Neuronal stem cell (in vitro differentiated cells): Measurements from ENCODE around the gene FAM83F.
A peak's percentile ranks its signal among the peaks of the same experiment; 100 is the strongest.

Experiments used
- DNase-seq: peaks from one replicate; pipeline ENCODE4 v3.0.0-alpha.2; 2013; ENCODE audit warnings: low spot score
- H2AFZ ChIP-seq: one replicate; pipeline ENCODE4 v1.6.1; 2013; ENCODE audit warnings: mild to moderate bottlenecking, low read length, inconsistent platforms
- H2AK5ac ChIP-seq: 2 replicates; pipeline ENCODE4 v1.6.1; 2013; ENCODE audit warnings: low read depth, mild to moderate bottlenecking, inconsistent platforms, low read length, moderate library complexity, mixed read lengths
- H2BK120ac ChIP-seq: 2 replicates; pipeline ENCODE4 v1.6.1; 2013; ENCODE audit warnings: low read depth, mild to moderate bottlenecking, inconsistent platforms, low read length, moderate library complexity, mixed read lengths
- H2BK12ac ChIP-seq: one replicate; pipeline ENCODE4 v1.6.1; 2013; ENCODE audit warnings: low read length, inconsistent platforms
- H2BK15ac ChIP-seq: 2 replicates; pipeline ENCODE4 v1.6.1; 2013; ENCODE audit warnings: mild to moderate bottlenecking, low read length, inconsistent platforms, mixed read lengths
- H2BK5ac ChIP-seq: one replicate; pipeline ENCODE4 v1.6.1; 2013; ENCODE audit warnings: inconsistent platforms, mild to moderate bottlenecking, low read length, moderate library complexity
- H3K14ac ChIP-seq: one replicate; pipeline ENCODE4 v1.6.1; 2013; ENCODE audit warnings: low read length, inconsistent platforms
- H3K18ac ChIP-seq: 2 replicates; pipeline ENCODE4 v1.6.1; 2013; ENCODE audit warnings: low read length, inconsistent platforms
- H3K23ac ChIP-seq: 2 replicates; pipeline ENCODE4 v1.6.1; 2013; ENCODE audit warnings: low read depth, mild to moderate bottlenecking, mixed read lengths, low read length, inconsistent platforms; ENCODE audit not compliant: poor library complexity
- H3K27ac ChIP-seq: replicated peaks from 3 replicates; pipeline ENCODE4 v1.5.1; 2013; ENCODE audit warnings: low read length, inconsistent platforms
- H3K27me3 ChIP-seq, 3 experiments: 2 replicates each; pipeline ENCODE4 v1.6.1; 2013; ENCODE audit warnings: low read length in 3 of 3, mild to moderate bottlenecking in 2 of 3, inconsistent platforms in 1 of 3, low read depth in 1 of 3, mixed read lengths in 1 of 3, moderate library complexity in 1 of 3; ENCODE audit not compliant: control insufficient read depth in 3 of 3, insufficient read depth in 3 of 3
- H3K36me3 ChIP-seq, 2 donors: replicated peaks in 1 of 2; 2 replicates each; pipeline ENCODE4 v1.6.1; 2013; ENCODE audit warnings: low read length in 2 of 2; ENCODE audit not compliant: control insufficient read depth in 2 of 2, insufficient read depth in 2 of 2
- H3K4ac ChIP-seq: 2 replicates; pipeline ENCODE4 v1.6.1; 2013; ENCODE audit warnings: inconsistent platforms, mild to moderate bottlenecking, low read length, moderate library complexity
- H3K4me1 ChIP-seq, 2 donors: 1 replicate in 1 of 2; 2 replicates in 1 of 2; pipeline ENCODE4 v1.6.1; 2013; ENCODE audit warnings: low read length in 2 of 2, low read depth in 1 of 2; ENCODE audit not compliant: control insufficient read depth in 2 of 2, insufficient read depth in 1 of 2
- H3K4me2 ChIP-seq: one replicate; pipeline ENCODE4 v1.6.1; 2013; ENCODE audit warnings: mild to moderate bottlenecking, low read length, inconsistent platforms; ENCODE audit not compliant: insufficient read depth, poor library complexity, severe bottlenecking
- H3K4me3 ChIP-seq, 2 donors: 2 replicates each; pipeline ENCODE4 v1.5.1; 2013; ENCODE audit warnings: low read length in 2 of 2, mild to moderate bottlenecking in 2 of 2, inconsistent platforms in 1 of 2, moderate library complexity in 1 of 2
- H3K79me1 ChIP-seq: one replicate; pipeline ENCODE4 v1.6.1; 2013; ENCODE audit warnings: low read depth, mild to moderate bottlenecking, inconsistent platforms, low read length, moderate library complexity
- H3K9ac ChIP-seq: one replicate; pipeline ENCODE4 v1.6.1; 2013; ENCODE audit warnings: mild to moderate bottlenecking, low read depth, low read length, inconsistent platforms; ENCODE audit not compliant: poor library complexity
- H3K9me3 ChIP-seq, 2 donors: replicated peaks in 1 of 2; 2 replicates each; pipeline versions ENCODE3 to v1.6.1; 2013; ENCODE audit warnings: low read length in 2 of 2, mild to moderate bottlenecking in 2 of 2, inconsistent platforms in 1 of 2, low read depth in 1 of 2, mixed read lengths in 1 of 2, moderate library complexity in 1 of 2; ENCODE audit not compliant: control insufficient read depth in 2 of 2, insufficient read depth in 1 of 2
- H4K8ac ChIP-seq: one replicate; pipeline ENCODE4 v1.6.1; 2013; ENCODE audit warnings: low read depth, mild to moderate bottlenecking, inconsistent platforms, low read length, moderate library complexity
- H4K91ac ChIP-seq: one replicate; pipeline ENCODE4 v1.6.1; 2013; ENCODE audit warnings: low read length, low read depth, mild to moderate bottlenecking, inconsistent platforms; ENCODE audit not compliant: poor library complexity
- WGBS, 2 donors: extraction: QIAGEN DNeasy Blood & Tissue Kit; methylation state at CpG; one replicate each; pipeline ENCODE4 v1.1.7; 2013; ENCODE audit warnings: missing lambda C conversion rate in 2 of 2, mixed read lengths in 1 of 2; ENCODE audit not compliant: insufficient read length in 2 of 2, insufficient replicate concordance in 1 of 2; ENCODE audit errors: extremely low coverage in 2 of 2; 5-methylcytosine and 5-hydroxymethylcytosine counted together

The FAM83F gene

GRCh38 chr22:40029189-40029890, 34.6 kb downstream of the FAM83F start:
- H3K4me2 ChIP-seq, result no peak overlapping the region
- no peaks in the 10 kb centered on the region for H3K36me3 ChIP-seq
- no peak overlapping the region for H2AFZ ChIP-seq
- H2AK5ac ChIP-seq, result peak overlapping the region; percentile 50
- peak overlapping the region; percentile 27 for H3K18ac ChIP-seq
- H3K9me3 ChIP-seq, result no peaks in the 10 kb centered on the region
- H3K79me1 ChIP-seq, result no peaks in the 10 kb centered on the region
- no peak overlapping the region for H2BK12ac ChIP-seq
- no peak overlapping the region for H2BK5ac ChIP-seq
- H3K14ac ChIP-seq, result peak overlapping the region; percentile 60
- H3K9ac ChIP-seq, result no peak overlapping the region
- peak overlapping the region; percentile 93 for H4K8ac ChIP-seq
- peak overlapping the region in 1 of 2 donors; percentile 24 for H3K4me3 ChIP-seq
- DNase-seq, result no peak
- WGBS, 2 donors, result no CpG with 5 or more reads among the region's 19 CpGs
- no peak overlapping the region for H3K27ac ChIP-seq
- H3K23ac ChIP-seq, result peak overlapping the region; percentile 44
- H3K4ac ChIP-seq, result peak overlapping the region; percentile 38
- H4K91ac ChIP-seq, result no peak overlapping the region
- H2BK15ac ChIP-seq, result no peak overlapping the region
- peaks cover 0 to 41% (median 0%) of the 10 kb centered on the region in 3 experiments for H3K27me3 ChIP-seq
- H3K4me1 ChIP-seq, result peaks cover 2 to 8% of the 10 kb centered on the region in 2 donors
- no peak overlapping the region for H2BK120ac ChIP-seq

- peak overlapping the region; percentile 29 for H2AK5ac ChIP-seq
- H3K14ac ChIP-seq, result no peak overlapping the region
- no peak overlapping the region for H3K4me2 ChIP-seq
- WGBS, 2 donors, result no CpG with 5 or more reads among the region's 13 CpGs
- H3K4me1 ChIP-seq, result peaks cover 2 to 7% of the 10 kb centered on the region in 2 donors
- peak overlapping the region; percentile 45 for H3K18ac ChIP-seq
- DNase-seq, result no peak
- H3K79me1 ChIP-seq, result no peaks in the 10 kb centered on the region
- H3K4me3 ChIP-seq, result no peak overlapping the region
- no peak overlapping the region for H4K8ac ChIP-seq
- no peak overlapping the region for H3K4ac ChIP-seq
- H2BK15ac ChIP-seq, result peak overlapping the region; percentile 33
- H3K23ac ChIP-seq, result no peak overlapping the region
- no peaks in the 10 kb centered on the region for H3K36me3 ChIP-seq
- no peak overlapping the region for H3K27ac ChIP-seq
- no peak overlapping the region for H2BK5ac ChIP-seq
- peak overlapping the region; percentile 81 for H2AFZ ChIP-seq
- no peak overlapping the region for H2BK120ac ChIP-seq
- H2BK12ac ChIP-seq, result no peak overlapping the region
- peaks cover 0 to 49% (median 0%) of the 10 kb centered on the region in 3 experiments for H3K27me3 ChIP-seq
- H3K9ac ChIP-seq, result peak overlapping the region; percentile 15
- H4K91ac ChIP-seq, result no peak overlapping the region
- no peaks in the 10 kb centered on the region for H3K9me3 ChIP-seq
Measured at GRCh38 chr22:40030026-40030757, 35.4 kb downstream of the FAM83F start.

DNA sequence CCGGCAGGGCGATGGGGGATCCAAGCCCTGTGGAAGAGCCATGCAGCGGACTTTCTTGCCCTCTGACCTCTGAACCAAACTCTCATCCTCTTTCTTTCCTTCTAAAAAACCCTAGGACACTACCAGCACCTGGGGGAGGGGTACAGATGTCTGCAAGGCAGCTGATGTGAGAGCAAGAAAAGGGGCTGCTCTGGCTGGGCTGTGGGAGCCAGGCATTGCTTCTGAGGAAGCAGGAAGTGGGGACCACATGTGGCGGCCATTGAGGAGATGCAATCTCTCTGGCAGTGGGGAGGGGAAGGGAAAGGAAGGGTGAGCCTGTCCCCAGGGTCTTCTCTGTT, 36.0 kb downstream of the FAM83F start:
- Histone ChIP-seq H2AK5ac (no peak overlapping the region), H4K8ac (no peak overlapping the region), H3K14ac (no peak overlapping the region), H3K27me3 (peaks cover 0 to 53% (median 0%) of the 10 kb centered on the region in 3 experiments), H2BK15ac (no peak overlapping the region), H4K91ac (no peak overlapping the region), H3K4me1 (peaks cover 2 to 7% of the 10 kb centered on the region in 2 donors), H2BK120ac (no peak overlapping the region), H3K4ac (no peak overlapping the region), H2BK5ac (no peak overlapping the region), H3K4me2 (no peak overlapping the region), H3K18ac (no peak overlapping the region), H3K23ac (no peak overlapping the region), H3K36me3 (no peaks in the 10 kb centered on the region), H2BK12ac (no peak overlapping the region), H3K9me3 (no peaks in the 10 kb centered on the region), H3K79me1 (no peaks in the 10 kb centered on the region), H3K27ac (no peak overlapping the region), H3K4me3 (no peak overlapping the region), H2AFZ (peak overlapping the region; percentile 81), H3K9ac (no peak overlapping the region)
- DNase-seq, result no peak
- no CpG with 5 or more reads among the region's 4 CpGs for WGBS, 2 donors

GRCh38 chr22:40031766-40032470, 37.2 kb downstream of the FAM83F start:
- Histone ChIP-seq H3K27ac (no peak overlapping the region), H3K9me3 (no peaks in the 10 kb centered on the region), H3K79me1 (no peaks in the 10 kb centered on the region), H3K4ac (no peak overlapping the region), H3K4me3 (no peak overlapping the region), H3K27me3 (peaks cover 0 to 49% (median 0%) of the 10 kb centered on the region in 3 experiments), H3K14ac (peak overlapping the region; percentile 72), H2AK5ac (peak overlapping the region; percentile 72), H2BK120ac (no peak overlapping the region), H3K4me1 (peaks cover 2 to 7% of the 10 kb centered on the region in 2 donors), H3K4me2 (no peak overlapping the region), H3K36me3 (no peaks in the 10 kb centered on the region), H2AFZ (no peak overlapping the region), H3K9ac (no peak overlapping the region), H3K23ac (peak overlapping the region; percentile 26), H3K18ac (no peak overlapping the region), H4K8ac (no peak overlapping the region), H2BK15ac (peak overlapping the region; percentile 35), H2BK5ac (peak overlapping the region; percentile 87), H2BK12ac (no peak overlapping the region), H4K91ac (no peak overlapping the region)
- DNase-seq, result no peak
- WGBS, 2 donors, result no CpG with 5 or more reads among the region's 10 CpGs
